CD4-positive, alpha-beta T cell treated with Interleukin-12 subunit alpha and Interleukin-12 subunit beta, for 1 hour (primary cell): ENCODE results near the gene NR1H4.
A peak's percentile ranks its signal among the peaks of the same experiment; 100 is the strongest.
"Not testable (repeated sequence)": the region's sequence is repeated elsewhere in the genome, so short reads cannot be mapped to it uniquely, and the experiment has no call there.

Experiments used
- DNase-seq: peaks from one replicate; pipeline ENCODE4 v3.0.0-alpha.2; 2020

Gene NR1H4

GRCh38 chr12:100518376-100518775, 44.7 kb downstream of the NR1H4 start:
- DNase-seq: no peak

DNA sequence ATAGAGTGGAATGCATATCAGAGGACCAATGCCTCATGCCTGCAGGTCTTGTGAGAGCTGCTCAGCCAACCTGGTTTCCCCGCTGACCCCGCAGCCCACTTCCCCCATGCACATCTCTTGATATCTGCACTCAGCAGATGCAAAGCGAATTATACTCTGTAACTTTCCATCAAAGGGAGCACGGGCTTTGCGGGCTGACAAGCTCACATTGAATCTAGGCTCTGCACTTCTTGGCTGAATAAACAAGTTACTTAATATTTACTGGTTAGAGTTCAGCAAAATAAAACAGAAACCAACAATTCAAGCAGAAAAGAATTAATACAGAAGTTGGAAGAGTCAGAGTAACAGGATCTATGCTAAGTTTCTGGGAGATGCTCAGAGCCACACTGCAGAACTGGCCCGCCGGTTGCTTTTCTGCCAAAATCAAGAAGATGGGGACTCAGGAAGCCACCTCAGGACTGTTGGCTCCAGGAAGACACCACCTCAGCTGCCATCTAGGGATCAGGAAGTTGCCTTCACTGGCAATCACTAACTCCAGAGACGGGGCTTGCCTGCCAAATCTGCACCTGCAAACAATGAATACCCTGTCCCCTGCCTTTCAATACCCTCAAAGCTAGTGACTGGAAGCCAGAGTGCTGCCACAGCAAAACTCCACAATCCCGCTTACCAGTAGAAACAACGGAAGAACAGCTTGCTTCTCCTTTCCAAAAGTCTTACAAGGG, 46.5 kb downstream of the NR1H4 start:
- DNase-seq: no peak

DNA sequence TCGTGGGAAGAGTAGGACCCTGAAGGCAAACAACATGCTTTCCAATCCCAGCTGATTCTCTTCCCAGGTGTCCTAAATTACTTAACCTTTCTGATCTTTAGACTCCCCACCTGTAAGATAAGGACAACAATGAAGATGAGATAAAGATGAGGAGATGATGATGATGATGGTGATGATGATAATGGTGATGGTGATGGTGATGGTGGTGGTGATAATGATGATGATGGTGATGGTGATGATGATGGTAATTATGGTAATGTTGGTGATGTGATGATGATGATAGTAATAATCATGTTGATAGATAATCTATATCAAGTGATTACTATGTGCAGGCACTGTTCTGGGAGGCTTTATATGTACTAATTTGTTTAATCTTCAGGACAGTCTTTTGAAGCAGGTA, 48.3 kb downstream of the NR1H4 start:
- no peak for DNase-seq

DNA sequence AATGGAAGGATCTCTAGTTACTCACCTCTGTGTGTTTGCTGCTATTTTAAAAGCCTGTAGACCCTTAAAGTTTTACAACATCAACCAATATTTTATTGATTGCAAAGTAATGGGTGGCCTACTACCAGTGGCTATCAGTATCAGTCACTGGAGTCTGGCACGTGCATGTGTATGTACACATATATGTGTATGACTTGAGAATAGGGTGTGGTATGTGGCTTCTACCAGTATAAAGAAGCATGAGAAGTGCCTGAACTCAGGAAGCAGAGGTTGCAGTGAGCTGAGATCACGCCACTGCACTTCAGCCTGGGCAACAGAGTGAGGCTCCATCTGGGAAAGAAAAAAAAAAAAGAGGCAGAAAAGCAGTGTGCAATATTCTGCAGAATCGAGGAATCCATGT, 54.4 kb downstream of the NR1H4 start:
- no peak for DNase-seq

GRCh38 chr12:100528471-100529127, 54.9 kb downstream of the NR1H4 start:
- DNase-seq: no peak

DNA sequence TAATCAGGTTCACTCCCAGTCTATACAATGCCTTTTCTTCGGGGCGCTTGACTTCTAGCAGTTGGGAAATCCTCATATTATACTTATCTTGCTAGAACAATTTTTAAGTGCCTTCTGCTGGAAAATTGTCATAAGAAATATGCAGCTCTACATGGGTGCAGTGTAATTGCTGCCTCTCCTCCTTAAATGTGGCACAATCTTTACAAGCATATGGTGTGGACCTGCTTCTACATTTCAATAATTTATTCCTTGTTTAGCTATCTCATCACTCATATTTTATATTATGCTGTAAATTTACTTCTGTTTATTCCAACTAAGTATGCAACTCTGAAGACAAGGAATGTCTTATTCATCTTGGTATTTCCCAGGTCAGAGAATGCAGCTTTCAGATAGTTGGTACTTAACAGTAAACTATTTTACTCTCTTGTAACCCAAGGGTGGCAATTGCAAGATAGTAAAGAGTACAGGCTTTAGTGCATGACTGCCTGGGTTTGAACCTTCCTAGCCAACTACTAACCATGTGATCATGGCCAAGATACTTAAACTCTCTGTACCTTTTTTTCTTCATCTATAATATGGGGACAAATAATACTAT, 56.2 kb downstream of the NR1H4 start:
- DNase-seq: no peak

DNA sequence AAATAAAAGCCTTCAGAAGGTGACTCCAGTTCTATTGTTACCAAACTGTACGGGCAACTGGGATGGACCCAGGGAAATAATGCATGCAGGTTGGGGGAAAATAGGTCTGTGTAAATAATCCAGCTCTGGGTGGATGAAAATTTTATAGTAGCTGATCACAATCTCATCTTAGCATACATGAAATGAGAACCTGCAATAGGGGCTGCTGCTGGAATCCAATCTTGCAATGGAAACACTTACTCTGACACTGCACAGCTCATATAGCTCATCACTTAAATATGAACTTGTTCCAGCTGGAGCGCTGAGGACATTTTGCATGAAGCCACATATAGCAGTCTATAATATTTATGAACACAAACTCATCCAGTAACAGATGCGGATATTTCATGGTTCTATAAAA, 59.7 kb downstream of the NR1H4 start:
- no peak for DNase-seq

- no peak for DNase-seq
These were observed 61.1 kb downstream of the NR1H4 start for GRCh38 chr12:100534625-100535227.

- peak; percentile 0 for DNase-seq
These were observed 65.5 kb downstream of the NR1H4 start for GRCh38 chr12:100539202-100539601.

DNA sequence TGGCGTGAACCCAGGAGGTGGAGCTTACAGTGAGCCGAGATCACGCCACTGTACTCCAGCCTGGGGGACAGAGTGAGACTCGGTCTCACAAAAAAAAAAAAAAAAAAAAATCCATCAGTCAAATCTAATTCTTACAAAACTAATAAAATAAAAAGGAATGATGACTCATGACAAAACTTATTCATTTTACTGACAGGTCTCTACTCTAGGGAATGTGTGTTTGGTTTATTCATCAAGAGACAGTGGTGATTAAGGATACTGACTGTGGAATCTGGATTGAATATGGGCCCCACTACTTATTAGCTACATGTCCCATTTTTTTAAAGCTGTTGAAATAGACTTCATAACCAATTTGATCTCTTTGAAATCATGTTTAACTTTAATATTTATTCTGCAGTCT, 70.5 kb downstream of the NR1H4 start:
- no peak for DNase-seq

DNA sequence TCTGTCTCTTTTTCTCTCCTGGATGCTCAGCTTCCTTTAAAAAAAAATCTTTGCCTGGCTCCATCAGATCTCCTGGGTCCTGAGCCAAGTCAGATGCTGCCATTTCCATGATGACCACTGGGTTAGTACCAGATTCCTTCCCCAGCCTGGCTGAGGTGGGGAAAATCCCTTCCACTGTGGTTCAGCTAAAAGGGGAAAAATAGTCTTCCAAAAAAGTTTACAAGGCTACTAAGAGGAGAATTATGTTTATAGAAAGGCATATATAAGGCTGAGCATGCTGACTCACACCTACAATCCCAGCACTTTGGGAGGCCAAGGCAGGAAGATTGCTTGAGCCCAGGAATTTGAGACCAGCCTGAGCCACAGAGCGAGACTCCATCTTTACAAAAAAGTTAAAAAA, 71.4 kb downstream of the NR1H4 start:
- no peak for DNase-seq

- DNase-seq: no peak
These were observed 80.3 kb downstream of the NR1H4 start for GRCh38 chr12:100553936-100554335.

DNA sequence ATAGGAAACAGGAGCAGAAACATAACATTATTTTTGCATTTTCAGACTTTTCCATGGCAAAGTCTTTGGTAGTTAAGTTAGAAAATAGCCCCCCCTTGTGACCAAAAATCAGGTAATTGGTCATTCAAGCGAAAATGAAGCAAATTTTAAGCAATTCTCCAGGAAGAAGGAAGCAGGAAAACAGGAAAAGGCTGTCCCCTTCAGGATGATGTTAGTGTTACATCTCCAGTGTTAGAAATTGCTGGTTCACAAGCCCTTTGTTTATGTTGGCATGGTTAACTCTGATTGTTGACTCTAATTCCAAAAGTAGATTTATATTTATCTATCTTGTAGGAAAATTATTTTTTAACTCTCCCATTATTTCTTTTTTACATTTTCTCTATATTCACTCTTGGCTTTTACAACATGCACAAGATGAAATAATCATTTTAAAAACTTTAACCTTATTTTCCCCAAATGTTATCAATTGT, 81.0 kb downstream of the NR1H4 start:
- DNase-seq: peak; percentile 33

- DNase-seq: no peak
These were observed 82.1 kb downstream of the NR1H4 start for GRCh38 chr12:100555722-100556121.

DNA sequence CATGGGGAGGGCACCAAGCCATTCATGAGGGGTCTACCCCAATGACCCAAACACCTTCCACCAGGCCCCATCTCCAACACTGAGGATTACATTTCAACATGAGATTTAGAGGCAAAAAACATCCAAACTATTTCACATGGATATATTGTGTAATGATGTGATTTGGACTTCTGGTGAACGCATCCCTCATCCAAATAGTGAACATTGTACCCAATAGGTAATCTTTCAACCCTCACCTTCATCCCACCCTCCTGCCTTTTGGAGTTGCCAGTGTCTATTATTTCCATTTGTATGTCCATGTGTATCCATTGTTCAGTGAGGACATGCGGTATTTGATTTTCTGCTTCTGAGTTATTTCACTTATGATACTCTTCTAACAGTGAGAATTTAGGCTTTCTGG, 83.7 kb downstream of the NR1H4 start:
- DNase-seq: no peak

DNA sequence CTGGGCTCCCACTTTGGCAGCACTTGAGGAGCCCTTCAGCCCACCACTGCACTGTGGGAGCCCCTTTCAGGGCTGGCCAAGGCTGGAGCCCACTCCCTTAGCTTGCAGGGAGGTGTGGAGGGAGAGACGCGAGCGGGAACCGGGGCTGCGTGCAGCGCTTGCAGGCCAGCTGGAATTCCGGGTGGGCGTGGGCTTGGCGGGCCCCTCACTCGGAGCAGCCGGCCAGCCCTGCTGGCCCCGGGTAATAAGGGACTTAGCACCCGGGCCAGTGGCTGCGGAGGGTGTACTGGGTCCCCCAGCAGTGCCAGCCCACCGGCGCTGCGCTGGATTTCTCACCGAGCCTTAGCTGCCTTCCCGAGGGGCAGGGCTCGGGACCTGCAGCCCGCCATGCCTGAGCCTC, 85.6 kb downstream of the NR1H4 start:
- DNase-seq: not testable (repeated sequence)

DNA sequence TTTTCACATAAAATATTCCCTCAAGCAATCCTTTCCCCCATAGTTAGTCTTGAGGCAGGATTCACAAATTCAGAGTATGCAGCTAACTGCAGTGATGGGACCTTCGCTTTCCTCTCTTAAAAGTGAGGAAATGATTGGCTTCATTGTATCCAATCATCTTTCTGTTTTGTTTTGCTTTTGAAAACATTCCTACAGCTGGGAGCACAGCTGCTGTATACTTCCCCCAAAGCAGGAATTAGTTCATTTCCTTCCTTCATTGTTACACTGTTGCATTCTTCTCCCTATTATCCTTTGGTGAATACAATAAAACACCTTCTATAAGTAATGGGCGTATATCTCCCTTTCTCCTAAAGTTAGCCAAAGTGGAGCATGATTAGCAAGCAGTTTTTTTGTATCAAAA, 90.4 kb downstream of the NR1H4 start:
- DNase-seq: no peak

- DNase-seq: no peak
These were observed 91.3 kb downstream of the NR1H4 start for GRCh38 chr12:100564905-100565467.

DNA sequence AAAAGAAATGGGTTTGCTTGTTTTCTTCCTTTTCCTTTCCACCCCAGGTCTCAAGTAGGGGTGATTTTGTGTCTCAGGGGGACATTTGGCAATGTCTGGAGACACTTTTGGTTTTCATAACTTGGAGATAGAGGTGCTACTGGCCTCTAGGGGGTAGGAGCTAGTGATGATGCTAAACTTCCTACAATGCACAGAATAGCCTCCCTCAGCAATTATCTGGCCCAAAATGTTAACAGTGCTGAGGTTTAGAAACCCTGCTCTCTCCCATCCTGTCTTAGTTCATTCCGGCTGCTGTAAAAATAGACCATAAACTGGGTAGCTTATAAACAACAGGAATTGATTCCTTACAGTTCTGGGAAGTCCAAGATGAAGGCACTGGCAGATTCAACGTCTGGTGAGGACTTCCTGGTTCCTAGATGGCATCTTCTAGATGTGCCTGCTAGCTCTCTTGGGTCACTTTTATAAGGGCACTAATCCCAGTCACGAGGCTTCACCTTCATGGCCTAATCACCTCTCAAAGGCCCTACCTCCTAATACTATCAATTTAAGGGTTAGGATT, 92.4 kb downstream of the NR1H4 start:
- DNase-seq: no peak

DNA sequence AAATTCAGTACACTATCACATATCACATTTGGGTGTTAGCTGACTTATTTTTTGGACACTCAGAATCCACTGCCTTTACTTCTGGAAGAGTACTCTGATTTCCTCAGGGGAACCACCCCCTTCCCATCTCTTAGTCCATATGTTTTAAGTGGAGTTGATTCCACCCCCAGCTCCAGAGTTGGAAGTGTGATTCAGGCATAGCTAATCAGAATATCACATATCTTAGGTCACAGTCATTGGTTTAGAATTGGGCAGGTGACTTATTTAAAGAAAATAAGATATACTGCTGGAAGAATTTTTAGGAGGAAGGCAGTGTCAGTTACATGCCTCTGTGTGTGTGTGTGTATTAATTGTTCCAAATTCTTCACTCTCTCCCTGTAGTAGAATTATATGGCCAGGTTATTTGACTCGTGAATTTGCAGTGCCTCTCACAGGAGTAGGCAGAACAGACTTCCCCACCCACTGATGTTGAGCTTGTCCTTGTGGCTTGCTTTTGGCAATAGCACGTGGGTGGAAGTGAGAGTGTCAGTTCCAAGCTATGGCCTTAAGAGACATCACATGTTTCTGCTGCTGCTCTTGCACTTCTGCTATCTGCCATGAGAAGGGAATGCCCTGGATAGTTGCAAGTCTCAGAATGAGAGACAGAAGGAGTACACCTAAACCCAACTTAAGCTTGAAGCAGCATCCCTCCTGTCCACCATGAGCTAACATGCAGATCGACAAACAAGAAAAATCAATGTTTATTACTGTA, 93.4 kb downstream of the NR1H4 start:
- no peak for DNase-seq

- DNase-seq: no peak
These were observed 94.3 kb downstream of the NR1H4 start for GRCh38 chr12:100567945-100568344.

DNA sequence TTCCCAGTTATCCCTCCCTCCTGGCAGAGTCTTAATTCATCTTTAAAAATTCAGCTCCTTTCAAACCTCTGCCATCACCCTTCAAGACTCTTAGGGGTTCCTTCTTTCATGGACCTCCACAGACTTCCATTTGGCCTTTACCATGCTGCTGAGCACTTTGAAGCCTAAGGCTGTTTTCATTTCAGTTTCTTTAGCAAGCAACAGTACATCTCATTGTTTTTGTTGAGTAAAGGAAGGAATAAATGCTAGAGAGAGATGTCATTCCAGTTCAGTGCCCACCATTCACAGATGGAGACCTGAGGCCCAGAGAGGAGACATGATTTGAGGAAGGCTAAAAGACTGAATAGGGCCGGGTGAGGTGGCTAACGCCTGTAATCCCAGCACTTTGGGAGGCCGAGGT, 98.5 kb downstream of the NR1H4 start:
- no peak for DNase-seq
